Calu3 (cell line): ENCODE data around the gene DCUN1D2. TPM values are rescaled to one million over a fixed set of nuclear protein-coding genes. Genes with fewer than 3 reads are reported as not detected.
"Not testable (repeated sequence)": the region's sequence is repeated elsewhere in the genome, so short reads cannot be mapped to it uniquely, and the experiment has no call there.

Experiments
- BruUV-seq: library from RNA; stranded (reverse); fragments of 400-500 nt; replicated peaks from 2 replicates; lab custom pipeline; 2021; lab: Mats Ljungman, UMichigan
- CTCF ChIA-PET: fragments of 300-600 bp; sonication (Branson Sonifier 250); formaldehyde crosslinking; loops from one replicate; lab custom pipeline; 2022; ENCODE audit warnings: antibody characterized with exemption; lab: Charles Lee
- DNase-seq: peaks from one replicate; pipeline ENCODE4 v3.0.0; 2022
- H3K27ac Mint-ChIP-seq: one replicate; pipeline ENCODE4 v1.8.0; 2022; ENCODE audit warnings: mixed read lengths; ENCODE audit not compliant: unreplicated experiment
- H3K27me3 Mint-ChIP-seq: one replicate; pipeline ENCODE4 v1.8.0; 2022; ENCODE audit warnings: mixed read lengths; ENCODE audit not compliant: unreplicated experiment
- H3K36me3 Mint-ChIP-seq: one replicate; pipeline ENCODE4 v1.8.0; 2022; ENCODE audit warnings: mild to moderate bottlenecking, moderate library complexity, mixed read lengths; ENCODE audit not compliant: insufficient read depth, unreplicated experiment
- H3K4me1 Mint-ChIP-seq: one replicate; pipeline ENCODE4 v1.8.0; 2022; ENCODE audit warnings: mild to moderate bottlenecking, low read depth, mixed read lengths; ENCODE audit not compliant: unreplicated experiment
- H3K4me3 Mint-ChIP-seq: one replicate; pipeline ENCODE4 v1.8.0; 2022; ENCODE audit warnings: mild to moderate bottlenecking, low read depth, moderate library complexity, mixed read lengths; ENCODE audit not compliant: unreplicated experiment
- H3K9me3 Mint-ChIP-seq: one replicate; pipeline ENCODE4 v1.8.0; 2022; ENCODE audit warnings: low read depth, mixed read lengths; ENCODE audit not compliant: unreplicated experiment
- CTCF ChIP-seq: fragments of 200-600 bp; IDR thresholded peaks from one replicate; pipeline ENCODE4 v1.8.0; 2022; ENCODE audit warnings: antibody characterized with exemption; ENCODE audit not compliant: unreplicated experiment
- intact Hi-C: fragments of 100-400 bp; cut with micrococcal nuclease; formaldehyde crosslinking; loops from one replicate; pipeline ENCODE4 v1.10.0; 2022; ENCODE audit not compliant: unreplicated experiment
- total RNA-seq: library from RNA; stranded (reverse); gene quantifications from 2 replicates; pipeline ENCODE4 v1.2.3, GENCODE V29; 2022

DCUN1D2 gene
- total RNA-seq, 1 experiment from 2014 or later: 9.3 TPM

GRCh38 chr13:113528813-113529180, 38.3 kb upstream of the DCUN1D2 start:
- H3K27ac Mint-ChIP-seq: no peak overlapping the region
- no peaks in the 10 kb centered on the region for H3K9me3 Mint-ChIP-seq
- BruUV-seq: no TSS peak
- H3K4me3 Mint-ChIP-seq: no peak overlapping the region
- DNase-seq: no peak
- intact Hi-C loops: no loop called here
- no peaks in the 10 kb centered on the region for H3K4me1 Mint-ChIP-seq
- CTCF ChIA-PET: no interaction called here
- no peak for TF ChIP-seq CTCF
- H3K27me3 Mint-ChIP-seq: no peaks in the 10 kb centered on the region
- peaks cover 5% of the 10 kb centered on the region for H3K36me3 Mint-ChIP-seq

GRCh38 chr13:113528101-113528812, 37.7 kb upstream of the DCUN1D2 start:
- intact Hi-C loops: no loop called here
- no peak overlapping the region for H3K4me3 Mint-ChIP-seq
- H3K27me3 Mint-ChIP-seq: no peaks in the 10 kb centered on the region
- H3K9me3 Mint-ChIP-seq: no peaks in the 10 kb centered on the region
- H3K4me1 Mint-ChIP-seq: no peaks in the 10 kb centered on the region
- peaks cover 5% of the 10 kb centered on the region for H3K36me3 Mint-ChIP-seq
- no peak for DNase-seq
- H3K27ac Mint-ChIP-seq: no peak overlapping the region
- BruUV-seq: no TSS peak
- TF ChIP-seq CTCF: no peak
- CTCF ChIA-PET: no interaction called here

- H3K27ac Mint-ChIP-seq: no peak overlapping the region
- CTCF ChIA-PET: no interaction called here
Measured at GRCh38 chr13:113527272-113527958, 36.9 kb upstream of the DCUN1D2 start.

GRCh38 chr13:113526466-113527220, 36.1 kb upstream of the DCUN1D2 start:
- Mint-ChIP-seq H3K4me1 (no peaks in the 10 kb centered on the region), H3K27me3 (no peaks in the 10 kb centered on the region), H3K9me3 (no peaks in the 10 kb centered on the region), H3K27ac (no peak overlapping the region), H3K36me3 (peaks cover 5% of the 10 kb centered on the region), H3K4me3 (no peak overlapping the region)
- TF ChIP-seq CTCF: no peak
- intact Hi-C loops: no loop called here
- DNase-seq: no peak
- no TSS peak for BruUV-seq
- CTCF ChIA-PET: no interaction called here

More at GRCh38 chr13:113527272-113527958, 36.9 kb upstream of the DCUN1D2 start:
- Mint-ChIP-seq H3K4me3 (no peak overlapping the region), H3K4me1 (no peaks in the 10 kb centered on the region), H3K27me3 (no peaks in the 10 kb centered on the region), H3K36me3 (peaks cover 5% of the 10 kb centered on the region), H3K9me3 (no peaks in the 10 kb centered on the region)
- no TSS peak for BruUV-seq
- TF ChIP-seq CTCF: no peak
- intact Hi-C loops: no loop called here
- DNase-seq: no peak

- H3K9me3 Mint-ChIP-seq, DNase-seq, H3K4me3 Mint-ChIP-seq, H3K27me3 Mint-ChIP-seq, H3K4me1 Mint-ChIP-seq, H3K27ac Mint-ChIP-seq, CTCF ChIA-PET, H3K36me3 Mint-ChIP-seq, intact Hi-C loops, BruUV-seq: not testable (repeated sequence)
Measured at GRCh38 chr13:113522438-113522837, 31.9 kb upstream of the DCUN1D2 start.
